Esophagus squamous epithelium (tissue), 5 donors: ENCODE results near the gene ATP5F1D. TPM values are rescaled to one million over a fixed set of nuclear protein-coding genes. Genes with fewer than 3 reads are reported as not detected.

Source experiments
- DNase-seq: peaks from one replicate; lab custom pipeline; 2025; lab: John Stamatoyannopoulos, UW
- H3K27ac ChIP-seq, 4 donors: fragments of 200-600 bp; sonication (generic); one replicate each; pipeline ENCODE4 v1.5.1; 2016 to 2019; ENCODE audit warnings: mild to moderate bottlenecking in 1 of 4
- H3K27me3 ChIP-seq, 4 donors: fragments of 200-600 bp; sonication (generic); 1 replicate in 3 of 4; 2 replicates in 1 of 4; pipeline versions ENCODE4 v1.5.1 to v1.6.0; 2017 to 2021; ENCODE audit warnings: antibody characterized with exemption in 1 of 4
- H3K36me3 ChIP-seq, 3 donors: fragments of 200-600 bp; sonication (generic); one replicate each; pipeline ENCODE4 v1.5.1; 2016 to 2019
- H3K4me1 ChIP-seq, 3 donors: fragments of 200-600 bp; sonication (generic); one replicate each; pipeline ENCODE4 v1.5.1; 2017 to 2019
- H3K4me3 ChIP-seq, 4 donors: fragments of 200-600 bp; sonication (generic); 1 replicate in 3 of 4; 2 replicates in 1 of 4; pipeline ENCODE4 v1.5.1; 2016 to 2019; ENCODE audit warnings: mild to moderate bottlenecking in 2 of 4, moderate library complexity in 1 of 4
- H3K9me3 ChIP-seq, 3 donors: fragments of 200-600 bp; sonication (generic); one replicate each; pipeline ENCODE4 v1.5.1; 2016 to 2019
- CTCF ChIP-seq, 6 experiments: fragments of 450-650 bp in 4 of 6; fragments of 200-600 bp in 2 of 6; sonication (generic) in 2 of 6; IDR thresholded peaks; one replicate each; pipeline ENCODE4 v1.5.1; 2016 to 2019; ENCODE audit warnings: antibody characterized with exemption in 6 of 6, mild to moderate bottlenecking in 4 of 6, moderate library complexity in 4 of 6
- POLR2A ChIP-seq, 4 donors: fragments of 450-650 bp; IDR thresholded peaks; one replicate each; pipeline ENCODE4 v1.6.1; 2017; ENCODE audit warnings: antibody characterized with exemption in 4 of 4, mild to moderate bottlenecking in 4 of 4, moderate library complexity in 3 of 4
- WGBS, 2 donors: methylation state at CpG; one replicate each; pipeline ENCODE4 v1.1.5; 2018; 5-methylcytosine and 5-hydroxymethylcytosine counted together
- intact Hi-C: fragments of 100-400 bp; cut with DNase I; formaldehyde crosslinking; loops from one replicate; pipeline ENCODE4 v1.15.0; 2022
- total RNA-seq, 4 donors: library from RNA; depleted of rRNA; stranded (reverse); fragments of >200 nt; gene quantifications; one replicate each; pipeline ENCODE4 v1.1.0, GENCODE V29; 2016
- donor health status: DM: yes; HTN: yes; CAD: no.

Gene ATP5F1D
- total RNA-seq, 4 donors from 2014 or later = 83.4 to 171 (median 132) TPM

- 73% methylated on average over 7 of the region's 16 CpGs; no CpG with 5 or more reads in 1 of the 2 donors for WGBS, 2 donors
- intact Hi-C loops = no loop called here
- Histone ChIP-seq H3K27me3 (no peaks in the 10 kb centered on the region), H3K4me3 (no peak overlapping the region), H3K4me1 (peaks cover 0 to 33% (median 6%) of the 10 kb centered on the region in 3 donors), H3K36me3 (peaks cover 45 to 90% (median 58%) of the 10 kb centered on the region in 3 donors), H3K9me3 (no peaks in the 10 kb centered on the region), H3K27ac (no peak overlapping the region)
- no peak for DNase-seq
- TF ChIP-seq POLR2A (IDR thresholded peaks at IDR 0.05) = no peak
- TF ChIP-seq CTCF (IDR thresholded peaks at IDR 0.05) = no peak
Measured at GRCh38 chr19:1224847-1225246, 16.7 kb upstream of the ATP5F1D start.

- no peaks in the 10 kb centered on the region for H3K27me3 ChIP-seq
- intact Hi-C loops = no loop called here
- H3K36me3 ChIP-seq = peaks cover 44 to 82% (median 54%) of the 10 kb centered on the region in 3 donors
- peaks cover 0 to 27% (median 6%) of the 10 kb centered on the region in 3 donors for H3K4me1 ChIP-seq
- no peak overlapping the region for H3K4me3 ChIP-seq
- DNase-seq = no peak
- TF ChIP-seq POLR2A (IDR thresholded peaks at IDR 0.05) = no peak
- TF ChIP-seq CTCF (IDR thresholded peaks at IDR 0.05) = no peak
- no peak overlapping the region for H3K27ac ChIP-seq
- 73 to 76% methylated on average over 2 to 7 of the region's 29 CpGs for WGBS, 2 donors
- no peaks in the 10 kb centered on the region for H3K9me3 ChIP-seq
Measured at GRCh38 chr19:1225440-1226226, 15.9 kb upstream of the ATP5F1D start.

GRCh38 chr19:1226227-1226518 lies 15.4 kb upstream of the ATP5F1D start:
- no peak overlapping the region for H3K4me3 ChIP-seq
- WGBS, 2 donors = no CpG with 5 or more reads among the region's 11 CpGs
- intact Hi-C loops = no loop called here
- no peak for DNase-seq
- peaks cover 38 to 77% (median 50%) of the 10 kb centered on the region in 3 donors for H3K36me3 ChIP-seq
- no peak overlapping the region for H3K27ac ChIP-seq
- no peaks in the 10 kb centered on the region for H3K27me3 ChIP-seq
- TF ChIP-seq POLR2A (IDR thresholded peaks at IDR 0.05) (no peak), CTCF (IDR thresholded peaks at IDR 0.05) (no peak)
- H3K9me3 ChIP-seq = no peaks in the 10 kb centered on the region
- peaks cover 0 to 29% (median 5%) of the 10 kb centered on the region in 3 donors for H3K4me1 ChIP-seq

GRCh38 chr19:1226522-1227303 lies 14.8 kb upstream of the ATP5F1D start:
- H3K36me3 ChIP-seq = peaks cover 33 to 71% (median 45%) of the 10 kb centered on the region in 3 donors
- no peaks in the 10 kb centered on the region for H3K27me3 ChIP-seq
- 86% methylated on average over 16 of the region's 50 CpGs; no CpG with 5 or more reads in 1 of the 2 donors for WGBS, 2 donors
- H3K4me3 ChIP-seq = no peak overlapping the region
- TF ChIP-seq CTCF (IDR thresholded peaks at IDR 0.05) = no peak
- TF ChIP-seq POLR2A (IDR thresholded peaks at IDR 0.05) = no peak
- H3K4me1 ChIP-seq = peaks cover 1 to 28% (median 2%) of the 10 kb centered on the region in 3 donors
- DNase-seq = no peak
- intact Hi-C loops = no loop called here
- H3K27ac ChIP-seq = no peak overlapping the region
- no peaks in the 10 kb centered on the region for H3K9me3 ChIP-seq
